T-helper 2 cell treated with Interferon-gamma antibody and Interleukin-4, amounts not matched to agents 100 ng/mL and 5 ng/mL, for 36 hours (primary cell): Measurements from ENCODE around the gene CRYGA. TPM values are rescaled to one million over a fixed set of nuclear protein-coding genes. Genes with fewer than 3 reads are reported as not detected.
"Not testable (repeated sequence)": the region's sequence is repeated elsewhere in the genome, so short reads cannot be mapped to it uniquely, and the experiment has no call there.

ENCODE experiments used
- intact Hi-C: fragments of 100-400 bp; cut with micrococcal nuclease; formaldehyde crosslinking; loops from one replicate; pipeline ENCODE4 v1.15.1; 2023
- total RNA-seq: library from RNA; stranded (reverse); gene quantifications from 2 replicates; pipeline ENCODE4 v1.2.3, GENCODE V29; 2022

CRYGA gene
- total RNA-seq, 1 donor from 2014 or later, result not detected

DNA sequence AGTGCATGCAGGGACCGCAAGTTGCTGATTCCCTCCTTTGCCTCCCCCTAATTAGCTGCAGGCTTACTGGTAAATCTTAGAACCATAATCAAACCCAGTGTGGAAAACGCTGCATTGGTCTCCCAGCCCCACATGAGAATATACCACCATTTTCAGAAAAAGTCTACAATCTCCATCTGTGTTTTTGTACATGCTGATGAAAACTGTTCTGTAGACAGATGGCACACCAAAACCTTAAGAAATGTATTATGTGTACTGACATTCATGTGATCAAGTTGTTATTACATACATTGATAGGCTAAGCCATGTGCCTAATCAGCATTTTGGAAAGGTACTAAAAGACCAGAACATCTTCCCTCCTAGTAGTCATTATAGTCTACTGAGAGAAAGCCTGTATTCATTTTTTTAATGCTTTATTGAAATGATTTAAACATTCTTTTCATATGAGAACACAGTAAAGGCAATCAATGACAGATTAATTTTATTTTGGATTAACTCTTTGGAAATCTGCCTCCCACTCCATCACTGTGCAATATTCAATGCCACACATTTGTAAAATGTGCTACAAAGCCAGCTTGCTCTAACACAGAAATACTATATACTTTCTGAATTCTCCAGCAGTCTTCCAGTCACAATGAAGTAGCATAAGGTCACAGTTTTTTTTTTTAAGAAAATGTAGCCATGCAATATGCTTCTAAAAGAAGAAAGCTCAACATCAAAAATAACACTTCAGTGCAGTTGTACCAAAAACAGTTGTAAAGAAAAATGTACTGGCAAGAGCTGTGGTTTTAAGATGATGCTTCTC is 1.8 kb upstream of the CRYGA start:
- intact Hi-C loops, result no loop called here

DNA sequence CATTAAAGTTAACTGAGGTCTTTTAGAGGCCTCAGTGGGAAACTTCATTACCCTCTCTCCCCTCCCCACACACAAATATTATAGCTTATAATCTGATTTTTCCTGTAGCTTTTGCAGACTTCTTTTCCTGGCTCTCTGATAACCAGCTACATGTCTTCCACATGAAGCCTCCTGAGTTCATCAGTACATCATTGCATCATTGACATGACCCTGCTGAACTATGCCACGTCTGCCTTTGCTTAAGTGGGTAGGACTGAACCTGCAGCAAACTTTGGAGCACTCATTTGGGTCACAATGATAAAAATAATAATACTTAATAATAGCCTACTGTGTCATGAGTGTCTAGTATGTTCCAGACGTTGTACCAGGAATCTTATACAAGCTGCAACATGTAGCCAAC is 7.0 kb downstream of the CRYGA start:
- intact Hi-C loops, result no loop called here

DNA sequence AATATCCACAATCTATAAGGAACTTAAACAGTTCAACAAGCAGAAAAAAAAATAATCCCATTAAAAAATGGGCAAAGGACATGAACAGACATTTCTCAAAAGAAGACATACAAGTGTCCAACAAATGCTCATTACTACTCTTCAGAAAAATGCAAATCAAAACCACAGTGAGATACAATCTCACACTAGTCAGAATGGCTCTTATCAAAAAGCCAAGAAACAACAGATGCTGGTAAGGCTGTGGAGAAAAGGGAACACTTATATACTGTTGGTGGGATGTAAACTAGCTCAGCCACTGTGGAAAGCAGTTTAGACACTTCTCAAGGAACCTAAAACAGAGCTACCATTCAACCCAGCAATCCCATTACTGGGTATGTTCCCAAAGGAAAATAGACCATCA is 10.2 kb downstream of the CRYGA start:
- intact Hi-C loops, result no loop called here

DNA sequence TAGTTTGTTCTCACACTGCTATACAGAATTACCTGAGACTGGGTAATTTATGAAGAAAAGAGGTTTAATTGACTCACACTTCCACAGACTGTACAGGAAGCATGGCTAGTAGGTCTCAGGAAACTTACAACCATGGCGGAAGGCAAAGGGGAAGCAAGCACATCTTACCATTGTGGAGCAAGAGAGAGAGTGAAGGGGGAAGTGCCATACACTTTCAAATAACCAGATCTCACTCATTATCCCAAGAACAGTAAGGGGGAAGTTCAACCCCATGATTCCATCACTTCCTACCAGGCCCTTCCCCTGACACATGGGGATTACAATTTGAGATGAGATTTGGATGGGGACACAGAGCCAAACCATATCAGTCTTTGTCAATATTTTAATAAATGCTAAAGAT is 12.4 kb downstream of the CRYGA start:
- intact Hi-C loops, result no loop called here

DNA sequence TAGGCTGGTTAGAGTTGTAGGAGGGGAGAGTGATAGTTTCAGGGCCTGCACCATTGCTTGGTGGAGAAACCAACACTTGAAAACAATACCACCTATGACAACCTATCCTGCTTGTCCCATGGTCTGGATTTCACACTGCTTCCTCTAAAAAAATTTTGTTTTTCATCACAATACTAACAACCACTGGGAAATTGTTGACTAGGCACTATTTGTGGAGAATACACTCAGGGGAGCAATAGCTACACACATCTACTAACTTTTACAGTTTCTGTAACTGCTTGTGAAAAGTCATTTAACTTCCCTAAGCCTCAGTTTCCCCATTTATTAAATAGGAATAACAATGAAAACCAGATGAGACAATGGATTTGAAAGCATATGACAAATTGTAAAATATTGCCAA is 13.3 kb downstream of the CRYGA start:
- intact Hi-C loops, result no loop called here

DNA sequence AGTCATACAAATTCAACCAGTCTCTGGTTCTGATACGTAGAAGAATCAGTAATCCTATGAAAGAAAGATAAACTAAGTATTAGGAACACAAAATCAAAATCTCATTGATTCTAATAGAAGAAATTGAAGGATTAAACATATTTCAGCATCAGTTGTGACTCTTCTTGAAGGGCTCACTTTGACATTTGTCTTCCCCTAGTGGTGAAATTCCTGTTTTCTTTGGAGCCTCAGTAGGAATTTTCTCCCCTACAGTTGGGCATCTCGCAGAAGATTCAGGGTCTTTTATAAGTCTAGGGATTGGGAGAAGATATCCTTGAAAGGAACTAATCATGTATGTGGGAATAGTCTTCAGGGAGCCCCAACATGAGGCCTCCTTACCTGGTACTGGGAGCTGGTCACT is 14.6 kb downstream of the CRYGA start:
- intact Hi-C loops, result no loop called here

DNA sequence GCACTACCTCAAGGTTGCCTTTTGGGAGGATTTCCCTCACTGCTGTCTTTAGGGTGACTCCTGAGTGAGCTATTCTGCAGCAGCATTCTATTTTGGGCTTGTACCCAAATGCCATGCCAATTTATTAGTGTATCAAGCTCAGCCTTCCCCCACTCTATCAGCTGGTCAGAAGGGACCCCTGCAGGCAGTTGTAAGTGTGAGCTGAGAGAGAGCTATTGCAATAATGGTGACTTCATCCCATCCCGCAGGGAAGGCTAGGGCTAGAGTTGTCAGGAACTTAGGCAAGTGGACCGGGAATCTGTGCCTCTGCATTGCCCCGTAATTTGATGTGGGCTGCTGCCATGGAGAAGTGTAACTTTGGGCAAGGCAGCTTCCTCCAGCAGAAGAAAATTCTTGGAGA is 15.6 kb downstream of the CRYGA start:
- intact Hi-C loops, result no loop called here

DNA sequence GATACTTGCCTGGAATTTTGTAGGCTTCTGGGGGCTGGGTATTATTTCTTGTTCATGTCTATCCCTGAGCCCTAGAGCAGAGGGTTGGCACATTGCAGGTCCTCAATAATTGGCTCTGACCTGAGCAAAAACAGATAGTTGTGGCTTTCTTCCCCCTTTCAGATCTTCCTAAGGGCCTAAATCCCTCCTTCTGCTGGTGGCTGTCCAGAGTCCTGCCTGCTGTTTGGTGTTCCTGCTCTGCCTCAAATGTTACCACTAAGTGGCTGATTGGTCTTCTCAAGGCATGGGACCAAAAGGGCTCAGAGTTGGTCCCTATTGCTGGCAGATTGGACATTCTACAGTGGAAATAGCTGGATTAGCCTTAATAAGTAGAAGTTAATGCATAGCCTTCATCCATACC is 16.4 kb downstream of the CRYGA start:
- intact Hi-C loops, result no loop called here

DNA sequence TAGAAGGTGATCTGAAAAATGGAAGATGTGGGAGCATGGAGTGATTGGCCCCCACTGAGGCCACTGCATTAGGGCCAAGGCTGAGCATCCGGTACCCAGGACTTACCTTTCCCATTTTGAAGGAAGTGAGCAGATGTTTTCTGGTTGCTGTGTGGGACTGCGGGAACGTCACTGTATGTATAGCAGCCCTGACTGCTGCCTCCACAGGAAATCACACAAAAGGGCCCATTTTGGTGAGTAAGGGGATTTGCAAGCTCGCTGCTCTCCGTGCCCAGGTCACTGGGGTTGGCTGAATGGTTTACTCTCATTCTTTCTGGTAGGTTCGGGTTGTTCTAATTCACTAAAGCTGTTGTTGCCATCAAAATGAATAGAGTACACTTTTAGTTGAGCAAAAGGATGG is 17.4 kb downstream of the CRYGA start, which contains the start of gene CRYGB:
Gene CRYGB, minus strand, starts transcription at position 153 of the 400 bp plus-strand sequence. Its CDS starts 38 bp downstream, at position 115.
- intact Hi-C loops, result no loop called here

DNA sequence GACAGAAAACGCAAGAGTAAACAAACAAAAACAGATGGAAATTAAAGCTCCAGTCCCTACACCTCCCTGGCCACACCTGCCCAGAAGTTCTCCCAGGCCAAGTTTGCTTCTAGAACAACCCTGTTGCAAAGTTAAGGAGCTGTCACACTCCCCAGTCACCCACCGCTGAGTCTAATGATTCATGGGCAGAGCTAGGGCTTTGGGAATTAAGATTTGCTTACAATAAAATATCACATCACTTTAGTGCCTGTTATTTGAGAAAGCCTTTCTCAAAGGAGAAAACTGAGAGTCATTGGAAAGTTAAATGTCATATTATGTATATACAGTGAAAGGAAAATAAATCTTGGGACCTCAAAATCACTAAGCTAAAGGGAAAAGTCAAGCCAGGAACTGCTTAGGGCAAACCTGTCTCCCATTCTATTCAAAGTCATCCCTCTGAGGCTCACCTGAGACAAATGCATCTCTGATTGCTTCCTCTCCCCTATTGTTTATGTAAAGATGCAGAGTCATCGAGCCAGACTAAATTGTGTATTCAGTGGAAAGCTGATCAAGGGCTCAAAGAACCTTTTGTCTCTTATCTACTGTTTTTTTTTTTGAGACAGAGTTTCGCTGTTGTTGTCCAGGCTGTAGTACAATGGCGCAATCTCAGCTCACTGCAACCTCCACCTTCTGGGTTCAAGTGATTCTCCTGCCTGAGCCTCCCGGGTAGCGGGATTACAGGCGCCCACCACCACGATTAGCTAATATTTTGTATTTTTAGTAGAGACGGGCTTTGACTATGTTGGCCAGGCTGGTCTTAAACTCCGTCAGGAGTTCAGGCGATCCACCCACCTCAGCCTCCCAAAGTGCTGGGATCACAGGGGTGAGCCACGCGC is 20.2 kb downstream of the CRYGA start:
- intact Hi-C loops, result no loop called here

DNA sequence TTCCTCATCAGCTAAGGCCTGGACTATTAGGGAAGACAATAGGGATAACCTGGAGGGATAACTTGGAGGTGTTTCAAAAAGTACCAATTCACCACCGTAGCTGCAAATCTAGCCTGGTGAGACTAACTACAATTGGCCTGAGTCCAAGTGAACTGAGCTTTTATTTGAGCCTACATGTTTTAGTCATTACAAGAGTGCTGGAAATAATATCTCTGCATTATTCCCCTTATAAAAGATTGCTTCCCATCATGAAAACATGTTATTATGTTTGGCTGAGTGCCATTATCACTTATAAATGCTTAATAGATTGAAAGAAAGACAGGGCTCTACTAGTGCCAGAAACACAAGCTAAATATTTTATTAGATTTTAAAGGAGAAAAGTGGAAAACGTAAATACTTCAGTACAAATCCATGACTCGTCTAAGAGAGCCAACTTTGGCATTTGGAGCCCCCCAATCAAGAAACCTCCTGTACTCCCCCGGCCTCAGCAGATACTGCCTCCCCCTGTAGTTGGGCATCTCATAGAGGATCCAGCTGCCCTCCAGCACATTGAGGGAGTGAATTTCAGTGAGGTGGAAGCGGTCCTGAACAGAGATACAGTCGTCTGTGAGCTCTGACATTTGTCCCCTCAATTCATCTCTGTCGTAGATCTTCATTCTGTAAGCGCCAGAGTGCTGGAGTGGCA is 21.0 kb downstream of the CRYGA start:
- intact Hi-C loops, result no loop called here

DNA sequence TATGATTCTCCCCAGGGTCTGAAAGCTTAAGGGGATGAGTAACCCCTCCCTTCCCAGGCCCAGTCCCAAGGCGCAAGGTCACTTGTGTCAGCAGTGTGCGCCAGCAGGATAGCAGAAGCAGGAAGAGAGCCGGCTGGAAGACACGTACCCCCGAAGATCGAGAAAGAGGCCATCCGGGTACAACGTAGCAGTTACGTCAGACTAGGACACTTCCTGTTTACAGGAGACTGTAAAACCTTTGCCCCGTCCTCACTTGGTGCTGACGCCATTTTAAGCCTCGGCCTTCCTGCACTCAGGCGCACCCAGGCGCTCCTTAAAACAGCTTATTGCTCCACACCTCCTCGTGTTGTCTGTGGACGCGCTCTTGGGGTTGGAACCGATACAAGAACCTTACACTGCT is 23.9 kb downstream of the CRYGA start:
- intact Hi-C loops, result no loop called here

DNA sequence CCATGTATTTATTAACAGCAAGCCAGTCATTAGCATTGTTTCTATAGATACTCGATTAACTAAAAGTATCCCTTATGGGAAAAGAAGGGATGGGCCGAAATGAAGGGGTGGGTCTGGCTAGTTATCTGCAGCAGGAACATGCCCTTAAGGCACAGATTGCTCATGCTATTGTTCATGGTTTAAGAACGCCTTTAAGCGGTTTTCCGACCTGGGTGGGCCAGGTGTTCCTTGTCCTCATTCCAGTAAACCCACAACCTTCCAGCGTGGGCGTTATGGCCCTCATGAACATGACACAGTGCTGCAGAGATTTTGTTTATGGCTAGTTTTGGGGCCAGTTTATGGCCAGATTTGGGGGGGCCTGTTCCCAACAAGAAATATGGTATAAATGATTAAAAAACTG is 25.1 kb downstream of the CRYGA start:
- intact Hi-C loops, result not testable (repeated sequence)

DNA sequence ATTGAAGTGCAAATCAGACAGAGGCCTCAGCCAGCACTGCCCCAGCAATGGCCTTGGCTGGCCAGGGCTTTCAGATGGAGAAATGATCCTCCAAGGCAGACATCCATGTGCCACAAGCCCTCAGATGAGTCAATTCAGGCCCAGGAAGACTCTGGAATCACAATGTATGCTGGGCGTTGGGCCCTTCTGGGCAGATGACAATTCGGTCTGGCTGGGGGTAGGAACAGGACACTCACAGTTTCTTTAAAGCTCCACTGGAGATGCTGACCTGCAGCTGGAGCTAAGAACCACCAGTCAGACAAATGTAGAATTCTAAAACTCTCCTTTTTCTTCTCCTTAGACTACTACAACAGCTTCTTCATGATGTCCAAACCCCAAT is 26.7 kb downstream of the CRYGA start:
- intact Hi-C loops, result no loop called here

DNA sequence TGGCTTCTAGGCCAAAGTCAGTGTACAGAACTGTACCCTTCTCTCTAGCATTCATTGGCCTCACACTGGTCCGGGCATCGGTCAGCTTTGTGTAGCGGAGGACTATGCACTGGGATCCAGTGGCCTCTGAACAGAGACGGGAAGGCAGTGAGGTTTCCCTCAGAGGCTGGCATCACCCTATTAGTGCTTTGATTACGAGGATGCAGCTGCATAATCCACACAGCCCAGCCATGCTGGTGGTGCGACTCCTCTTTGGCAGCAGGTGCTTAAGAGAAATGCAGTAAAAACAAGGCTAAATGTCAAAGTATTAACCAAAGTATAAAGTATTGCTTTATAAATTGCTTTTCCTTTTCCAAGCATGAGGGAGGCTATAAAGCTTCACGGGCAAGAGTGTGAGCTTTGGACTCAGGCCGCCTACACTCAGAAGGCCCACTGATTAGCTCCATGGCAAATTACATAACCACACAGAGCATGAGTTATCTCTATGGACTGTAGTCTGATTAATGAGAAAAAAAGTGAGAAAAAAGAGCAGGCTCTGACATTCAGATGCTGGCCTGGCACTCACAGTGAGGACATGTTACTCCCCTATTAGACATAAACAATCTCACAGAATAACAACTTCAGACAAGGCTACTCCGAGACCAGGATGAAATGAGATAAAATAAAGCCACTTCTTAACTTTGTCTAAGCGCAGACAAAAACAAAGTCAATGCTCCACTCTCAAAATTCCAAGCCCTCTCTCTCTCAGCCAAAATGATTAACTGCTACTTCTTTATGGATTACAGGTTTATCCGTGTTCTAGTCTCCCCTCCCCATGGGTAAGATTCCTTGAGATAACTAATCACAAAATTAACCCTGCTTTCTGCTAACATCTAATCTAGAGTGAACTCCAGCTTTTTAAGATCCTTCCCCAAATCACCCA is 27.3 kb downstream of the CRYGA start:
- intact Hi-C loops, result no loop called here

DNA sequence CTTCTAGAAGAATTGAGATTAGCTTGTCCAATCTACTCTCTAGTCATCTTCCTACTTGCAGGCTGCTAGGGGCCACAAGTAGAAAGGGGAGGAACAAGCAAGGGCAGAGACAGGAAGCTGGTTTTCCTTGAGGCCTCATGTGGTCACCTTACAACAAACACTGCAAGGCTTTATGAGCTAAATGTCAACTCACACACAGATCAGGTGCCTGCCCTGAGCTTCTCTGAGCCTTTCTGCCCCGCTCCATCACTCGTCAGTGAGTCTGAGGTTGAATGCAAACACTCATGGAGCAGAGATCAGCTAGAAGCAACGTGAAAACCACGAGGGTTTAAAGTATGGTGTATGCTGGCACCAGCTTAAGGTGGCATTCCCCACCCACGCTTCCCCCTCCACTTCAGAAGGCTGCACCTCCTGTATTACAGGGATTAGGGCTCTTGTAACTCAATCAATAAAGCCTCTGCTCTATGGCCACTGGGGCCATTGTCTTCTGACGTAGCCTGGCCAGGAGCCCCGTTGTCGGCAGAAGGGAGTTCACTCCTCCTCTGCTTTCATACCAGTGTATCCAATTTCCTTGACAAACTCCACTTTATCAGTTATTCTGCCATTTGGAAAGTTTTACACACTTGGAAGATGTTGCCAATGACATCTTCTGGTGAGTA is 28.3 kb downstream of the CRYGA start:
- intact Hi-C loops, result no loop called here

DNA sequence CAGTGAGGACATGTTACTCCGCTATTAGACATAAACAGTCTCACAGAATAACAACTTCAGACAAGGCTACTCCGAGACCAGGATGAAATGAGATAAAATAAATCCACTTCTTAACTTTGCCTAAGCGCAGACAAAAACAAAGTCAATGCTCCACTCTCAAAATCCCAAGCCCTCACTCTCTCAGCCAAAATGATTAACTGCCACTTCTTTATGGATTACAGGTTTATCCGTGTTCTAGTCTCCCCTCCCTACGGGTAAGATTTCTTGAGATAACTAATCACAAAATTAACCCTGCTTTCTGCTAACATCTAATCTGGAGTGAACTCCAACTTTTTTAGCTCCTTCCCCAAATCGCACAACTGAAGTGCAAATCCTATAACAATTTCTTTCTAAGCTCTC is 32.7 kb downstream of the CRYGA start:
- intact Hi-C loops, result no loop called here

DNA sequence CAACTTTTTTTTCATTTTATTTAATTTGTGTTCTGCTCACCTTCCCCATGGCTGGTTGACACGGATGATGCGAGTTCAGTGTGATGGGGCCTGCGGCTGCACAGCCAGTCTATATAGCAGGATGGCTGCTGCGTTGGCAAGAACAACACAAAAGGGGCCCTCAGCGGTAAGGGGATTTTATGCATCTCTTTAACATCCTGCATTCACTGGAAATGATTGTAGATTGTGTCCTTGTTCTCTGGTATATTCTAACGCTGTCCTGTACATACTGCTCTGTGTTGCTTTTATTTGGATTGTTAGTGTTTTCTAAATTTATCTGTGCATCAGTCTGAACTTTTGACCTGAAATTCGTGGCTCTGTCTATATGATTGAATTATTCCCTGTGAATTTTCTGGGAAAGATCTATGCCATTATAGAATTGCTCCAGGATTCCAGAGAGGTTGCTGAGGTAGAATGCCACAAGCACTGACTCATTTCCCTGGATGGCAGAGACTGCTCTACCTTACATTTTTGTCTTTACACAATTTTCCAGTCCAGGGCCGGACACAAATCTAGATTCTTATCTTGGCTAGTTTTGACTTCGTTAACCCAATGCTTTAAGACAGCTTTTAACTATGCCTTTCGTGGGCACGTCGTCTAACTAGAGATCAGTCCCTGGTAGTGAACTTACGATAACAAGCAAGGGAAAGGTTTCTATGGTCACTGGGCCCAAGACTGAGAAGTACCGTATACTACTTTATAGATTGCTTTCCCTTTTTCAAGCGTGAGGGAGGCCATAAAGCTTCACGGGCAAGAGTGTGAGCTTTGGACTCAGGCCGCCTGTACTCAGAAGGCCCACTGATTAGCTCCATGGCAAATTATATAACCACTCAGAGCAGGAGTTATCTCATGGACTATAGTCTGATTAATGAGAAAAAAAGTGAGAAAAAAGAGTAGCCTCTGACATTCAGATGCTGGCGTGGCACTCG is 33.4 kb downstream of the CRYGA start, which contains the start of gene CRYGC:
Gene CRYGC, minus strand, starts transcription at position 85 of the 968 bp plus-strand sequence. Its CDS starts 36 bp downstream, at position 49.
- intact Hi-C loops, result no loop called here

DNA sequence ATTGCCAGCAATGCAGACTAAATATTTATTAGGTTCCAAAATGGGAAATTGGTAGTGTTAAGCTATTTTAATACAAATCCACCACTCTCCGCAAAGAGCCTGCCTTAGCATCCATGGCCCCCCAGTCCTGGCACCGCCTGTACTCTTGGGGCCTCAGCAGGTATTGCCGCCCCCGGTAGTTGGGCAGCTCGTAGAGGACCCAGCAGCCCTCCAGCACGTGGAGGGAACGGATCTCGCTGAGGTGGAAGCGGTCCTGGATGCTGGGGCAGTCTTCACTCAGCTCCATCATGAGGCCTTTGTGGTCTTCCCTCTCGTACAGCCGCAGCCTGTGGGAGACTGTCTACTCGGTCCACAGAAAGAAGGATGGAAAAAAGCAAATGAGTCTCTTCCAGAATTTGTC is 35.3 kb downstream of the CRYGA start:
- intact Hi-C loops, result no loop called here
